Endodermal cell (in vitro differentiated cells): ENCODE results near the gene TM4SF1. TPM values are rescaled to one million over a fixed set of nuclear protein-coding genes. Genes with fewer than 3 reads are reported as not detected.

Source experiments
- DNase-seq: peaks from one replicate; pipeline ENCODE4 v3.0.0-alpha.2; 2017
- H3K27ac ChIP-seq: 2 replicates; pipeline ENCODE4 v1.5.1; 2013; ENCODE audit warnings: mild to moderate bottlenecking, low read depth, low read length, moderate library complexity
- H3K27me3 ChIP-seq: 2 replicates; pipeline ENCODE4 v1.6.1; 2013; ENCODE audit warnings: mild to moderate bottlenecking, low read length, moderate library complexity; ENCODE audit not compliant: insufficient read depth, control insufficient read depth, poor library complexity, severe bottlenecking
- H3K36me3 ChIP-seq: 2 replicates; pipeline ENCODE4 v1.7.0; 2013; ENCODE audit warnings: mild to moderate bottlenecking, low read length, moderate library complexity; ENCODE audit not compliant: control insufficient read depth, insufficient read depth
- H3K4me1 ChIP-seq: one replicate; pipeline ENCODE4 v1.7.0; 2013; ENCODE audit warnings: low read length; ENCODE audit not compliant: control insufficient read depth, insufficient read depth
- H3K4me3 ChIP-seq: 2 replicates; pipeline ENCODE4 v1.5.1; 2013; ENCODE audit warnings: mild to moderate bottlenecking, low read length, moderate library complexity
- H3K9ac ChIP-seq: 2 replicates; pipeline ENCODE4 v1.6.1; 2013; ENCODE audit warnings: mild to moderate bottlenecking, low read length, moderate library complexity; ENCODE audit not compliant: poor library complexity, severe bottlenecking; ENCODE audit errors: extremely low read depth
- H3K9me3 ChIP-seq: 2 replicates; pipeline ENCODE4 v1.6.1; 2013; ENCODE audit warnings: mild to moderate bottlenecking, low read length, moderate library complexity; ENCODE audit not compliant: control insufficient read depth
- H3K27ac Mint-ChIP-seq: 2 replicates; pipeline ENCODE4 v1.8.0; 2020; ENCODE audit warnings: mixed read lengths
- H3K27me3 Mint-ChIP-seq: 2 replicates; pipeline ENCODE4 v1.8.0; 2021; ENCODE audit warnings: mild to moderate bottlenecking, mixed read lengths; ENCODE audit not compliant: insufficient read depth
- H3K36me3 Mint-ChIP-seq: 2 replicates; pipeline ENCODE4 v1.8.0; 2020; ENCODE audit warnings: low read depth, mixed read lengths
- H3K4me1 Mint-ChIP-seq: 2 replicates; pipeline ENCODE4 v1.8.0; 2020; ENCODE audit warnings: mixed read lengths
- H3K4me3 Mint-ChIP-seq: 2 replicates; pipeline ENCODE4 v1.8.0; 2020; ENCODE audit warnings: mild to moderate bottlenecking, moderate library complexity, mixed read lengths
- H3K9me3 Mint-ChIP-seq: 2 replicates; pipeline ENCODE4 v1.8.0; 2020; ENCODE audit warnings: mild to moderate bottlenecking, mixed read lengths
- CTCF ChIP-seq: fragments of 200-600 bp; sonication (generic); conservative IDR thresholded peaks from 2 replicates; pipeline ENCODE4 v1.5.0; 2021; ENCODE audit warnings: antibody characterized with exemption, mild to moderate bottlenecking
- WGBS, 2 experiments: methylation state at CpG; one replicate each; pipeline versions ENCODE4 v1.1.5 to v1.1.7; 2013; ENCODE audit warnings: missing lambda C conversion rate in 2 of 2, mixed read lengths in 1 of 2; ENCODE audit not compliant: insufficient coverage in 1 of 2, insufficient read length in 1 of 2; 5-methylcytosine and 5-hydroxymethylcytosine counted together
- long read RNA-seq, 4 experiments: library from polyadenylated mRNA in 2 of 4; library from RNA in 1 of 4; library from capped mRNA in 1 of 4; stranded (forward) in 3 of 4; unstranded in 1 of 4; transcript quantifications; one replicate each; pipeline ENCODE4 v2.0.0, GENCODE V29; 2020 to 2021; ENCODE audit warnings: inconsistent platforms in 1 of 4
- polyA plus RNA-seq, 2 experiments: library from polyadenylated mRNA; stranded (reverse); fragments of 50-300 nt; gene quantifications; one replicate each; pipeline ENCODE4 v1.2.3, GENCODE V29; 2013
- total RNA-seq, 2 donors: library from RNA; stranded (reverse); fragmentation: NEBNext Ultra II Directional in 1 of 2; extraction: Animal tissue kit (Norgen Biotek cat#: 25700) in 1 of 2; gene quantifications; 2 replicates in 1 of 2; 3 replicates in 1 of 2; pipeline ENCODE4 v1.2.1, GENCODE V29; 2021

The TM4SF1 gene
- not detected for total RNA-seq
- 2.0 TPM for polyA plus RNA-seq (2013, experiment 1 of 2)
- 2.8 TPM for polyA plus RNA-seq (2013, experiment 2 of 2)
- long read RNA-seq, experiment 1: 0 reads
- long read RNA-seq, experiment 2: 0 reads
- long read RNA-seq, experiment 3: 0 reads
- long read RNA-seq, experiment 4: 0 reads

GRCh38 chr3:149377408-149378364 is at the start of gene TM4SF1:
Gene TM4SF1 (minus strand): TSS chr3:149377649. CDS start chr3:149377547, 102 bp downstream.
- H3K27me3 ChIP-seq: peaks cover 24% of the 10 kb centered on the region
- peaks cover 9% of the 10 kb centered on the region for H3K4me1 ChIP-seq
- peaks cover 14% of the 10 kb centered on the region for H3K9me3 ChIP-seq
- H3K36me3 ChIP-seq: no peaks in the 10 kb centered on the region
- Mint-ChIP-seq H3K9me3 (peaks cover 25% of the 10 kb centered on the region), H3K4me1 (peaks cover 4% of the 10 kb centered on the region), H3K4me3 (no peak within 1 kb of the TSS), H3K36me3 (no peaks in the 10 kb centered on the region), H3K27me3 (peaks cover 24% of the 10 kb centered on the region), H3K27ac (no peak within 1 kb of the TSS)
- no peak within 1 kb of the TSS for H3K4me3 ChIP-seq
- TF ChIP-seq CTCF: no peak
- DNase-seq: peak; percentile 65
- WGBS, 2 experiments: 89 to 96% methylated on average over 12 to 15 of the region's 15 CpGs
- H3K9ac ChIP-seq: no peak within 1 kb of the TSS
- no peak within 1 kb of the TSS for H3K27ac ChIP-seq

GRCh38 chr3:149426325-149426724 is 48.9 kb upstream of the TM4SF1 start:
- no peak for DNase-seq
- H3K27me3 ChIP-seq: no peaks in the 10 kb centered on the region
- WGBS, 2 experiments: 89% methylated on average over 2 of the region's 2 CpGs; no CpG with 5 or more reads in 1 of the 2 experiments

GRCh38 chr3:149424918-149425317 is 47.5 kb upstream of the TM4SF1 start:
- no peak for DNase-seq
- Mint-ChIP-seq H3K9me3 (no peaks in the 10 kb centered on the region), H3K4me1 (no peaks in the 10 kb centered on the region), H3K4me3 (no peak overlapping the region), H3K27ac (no peak overlapping the region), H3K36me3 (no peaks in the 10 kb centered on the region), H3K27me3 (no peaks in the 10 kb centered on the region)
- no peak overlapping the region for H3K9ac ChIP-seq
- H3K9me3 ChIP-seq: no peaks in the 10 kb centered on the region
- H3K27ac ChIP-seq: no peak overlapping the region
- H3K4me3 ChIP-seq: no peak overlapping the region
- no peaks in the 10 kb centered on the region for H3K27me3 ChIP-seq
- H3K36me3 ChIP-seq: no peaks in the 10 kb centered on the region
- H3K4me1 ChIP-seq: no peaks in the 10 kb centered on the region
- TF ChIP-seq CTCF: no peak
- WGBS, 2 experiments: 50 to 69% methylated on average over 2 of the region's 2 CpGs

More at GRCh38 chr3:149426325-149426724, 48.9 kb upstream of the TM4SF1 start:
- Mint-ChIP-seq H3K9me3 (no peaks in the 10 kb centered on the region), H3K27me3 (no peaks in the 10 kb centered on the region), H3K36me3 (no peaks in the 10 kb centered on the region), H3K27ac (no peak overlapping the region), H3K4me3 (no peak overlapping the region), H3K4me1 (no peaks in the 10 kb centered on the region)
- no peak for TF ChIP-seq CTCF
- H3K9me3 ChIP-seq: no peaks in the 10 kb centered on the region
- no peak overlapping the region for H3K4me3 ChIP-seq
- H3K9ac ChIP-seq: no peak overlapping the region
- no peaks in the 10 kb centered on the region for H3K4me1 ChIP-seq
- no peaks in the 10 kb centered on the region for H3K36me3 ChIP-seq
- H3K27ac ChIP-seq: peak overlapping the region; percentile 38
